HepG2 (cell line): ENCODE results near the gene LONP1. TPM values are rescaled to one million over a fixed set of nuclear protein-coding genes. Genes with fewer than 3 reads are reported as not detected.
A peak's percentile ranks its signal among the peaks of the same experiment; 100 is the strongest.

Experiments
- AGO1 ChIP-seq: fragments of 200-400 bp; formaldehyde crosslinking; IDR thresholded peaks from 2 replicates; pipeline ENCODE4 v1.6.1; 2017; ENCODE audit warnings: mild to moderate bottlenecking, low read depth, low read length, moderate library complexity; ENCODE audit not compliant: poor library complexity, severe bottlenecking
- DBP ChIP-seq: sonication (generic); formaldehyde crosslinking; IDR thresholded peaks from 2 replicates; pipeline ENCODE4 v1.4.0; 2020; ENCODE audit warnings: missing genetic modification reagents; ENCODE audit errors: not compliant biosample characterization
- MXI1 ChIP-seq: IDR thresholded peaks from 3 replicates; pipeline ENCODE4 v1.6.1; 2012; ENCODE audit warnings: low read depth, low read length, inconsistent platforms, borderline replicate concordance
- NCOA5 ChIP-seq: sonication (generic); formaldehyde crosslinking; IDR thresholded peaks from 2 replicates; pipeline ENCODE4 v1.4.0; 2020; ENCODE audit warnings: missing genetic modification reagents
- PAWR ChIP-seq: sonication (generic); formaldehyde crosslinking; IDR thresholded peaks from 2 replicates; pipeline ENCODE4 v1.4.0; 2020; ENCODE audit warnings: missing genetic modification reagents, mild to moderate bottlenecking, borderline replicate concordance
- RBM22 ChIP-seq: fragments of 200-400 bp; formaldehyde crosslinking; optimal IDR thresholded peaks from 2 replicates; pipeline ENCODE3; 2017; ENCODE audit warnings: mild to moderate bottlenecking, low read length, moderate library complexity
- RFX3 ChIP-seq: IDR thresholded peaks from 2 replicates; pipeline ENCODE4 v1.6.1; 2016; ENCODE audit warnings: missing biosample characterization, missing genetic modification reagents
- RFXAP ChIP-seq: sonication (generic); formaldehyde crosslinking; IDR thresholded peaks from 2 replicates; pipeline ENCODE4 v1.4.0; 2020; ENCODE audit warnings: missing genetic modification reagents, borderline replicate concordance
- RNF219 ChIP-seq: sonication (generic); formaldehyde crosslinking; IDR thresholded peaks from 2 replicates; pipeline ENCODE4 v1.5.0; 2020; ENCODE audit warnings: mild to moderate bottlenecking, missing genetic modification reagents
- SCMH1 ChIP-seq: sonication (generic); formaldehyde crosslinking; IDR thresholded peaks from 2 replicates; pipeline ENCODE4 v1.9.0; 2021; ENCODE audit warnings: missing genetic modification reagents, mild to moderate bottlenecking, borderline replicate concordance
- SOX5 ChIP-seq: IDR thresholded peaks from 2 replicates; pipeline ENCODE4 v1.6.1; 2016; ENCODE audit warnings: borderline replicate concordance
- ZBTB46 ChIP-seq: sonication (generic); formaldehyde crosslinking; IDR thresholded peaks from 2 replicates; pipeline ENCODE4 v1.4.0; 2020; ENCODE audit warnings: mild to moderate bottlenecking, missing genetic modification reagents, borderline replicate concordance
- ZFP36L1 ChIP-seq: sonication (generic); formaldehyde crosslinking; IDR thresholded peaks from 2 replicates; pipeline ENCODE4 v1.8.0; 2022; ENCODE audit warnings: mild to moderate bottlenecking, missing genetic modification reagents, moderate library complexity
- ZMAT3 ChIP-seq: sonication (generic); formaldehyde crosslinking; conservative IDR thresholded peaks from 2 replicates; pipeline ENCODE4 v1.7.0; 2021; ENCODE audit warnings: missing genetic modification reagents
- ZNF33B ChIP-seq: sonication (generic); formaldehyde crosslinking; IDR thresholded peaks from 2 replicates; pipeline ENCODE4 v1.5.1; 2020; ENCODE audit warnings: mild to moderate bottlenecking, missing genetic modification reagents
- ZNF484 ChIP-seq: sonication (generic); formaldehyde crosslinking; IDR thresholded peaks from 2 replicates; pipeline ENCODE4 v1.5.1; 2020; ENCODE audit warnings: mild to moderate bottlenecking, low read depth, missing genetic modification reagents, borderline replicate concordance
- ZNF687 ChIP-seq: sonication (generic); formaldehyde crosslinking; IDR thresholded peaks from 2 replicates; pipeline ENCODE4 v1.5.1; 2020; ENCODE audit warnings: mild to moderate bottlenecking, missing genetic modification reagents, moderate library complexity
- ZNF704 ChIP-seq: sonication (generic); formaldehyde crosslinking; IDR thresholded peaks from 2 replicates; pipeline ENCODE4 v1.8.1; 2023; ENCODE audit warnings: mild to moderate bottlenecking, inconsistent platforms, moderate library complexity, missing genetic modification reagents, borderline replicate concordance
- ZNF816 ChIP-seq: sonication (generic); formaldehyde crosslinking; IDR thresholded peaks from 2 replicates; pipeline ENCODE4 v1.8.0; 2022; ENCODE audit warnings: missing genetic modification reagents, mild to moderate bottlenecking, borderline replicate concordance
- polyA plus RNA-seq, 8 experiments: library from polyadenylated mRNA; depleted of rRNA in 3 of 8; stranded (reverse) in 7 of 8; unstranded in 1 of 8; fragments of >200 nt; fragmentation: Illumina TruSeq in 4 of 8; extraction: Trizol in 4 of 8; gene quantifications; 2 replicates each; pipeline versions ENCODE4 v1.2.1 to v1.2.3, GENCODE V29; 2011 to 2016; ENCODE audit warnings: low read depth in 4 of 8, missing spikeins in 1 of 8, mixed read lengths in 1 of 8; ENCODE audit not compliant: insufficient read depth in 1 of 8
- total RNA-seq, 5 experiments: library from RNA; depleted of rRNA; stranded (reverse); fragments of >200 nt; fragmentation: Illumina TruSeq; extraction: Trizol; gene quantifications; 2 replicates each; pipeline ENCODE4 v1.2.3, GENCODE V29; 2016; ENCODE audit warnings: low read depth in 1 of 5

The LONP1 gene
- total and polyA plus RNA-seq, 2 of the 13 experiments (the other 11 are each of a cell fraction or from before 2014, with no cell fraction given): 59.5 to 76.8 TPM

GRCh38 chr19:5665781-5666513 is 54.0 kb downstream of the LONP1 start (continued):
- no peak for TF ChIP-seq RFXAP (CRISPR knock-in tag)
- TF ChIP-seq MXI1: peak; percentile 62; the same call in 1 of the 3 replicates
- no peak for TF ChIP-seq RNF219
- no peak for TF ChIP-seq ZMAT3 (CRISPR knock-in tag)
- TF ChIP-seq RFX3 (CRISPR knock-in tag): no peak
- no peak for TF ChIP-seq ZFP36L1 (CRISPR knock-in tag)
- no peak for TF ChIP-seq PAWR (CRISPR knock-in tag)
- peak; percentile 9 for TF ChIP-seq RBM22
- no peak for TF ChIP-seq ZNF484 (CRISPR knock-in tag)
- no peak for TF ChIP-seq ZBTB46 (CRISPR knock-in tag)
- no peak for TF ChIP-seq SCMH1 (CRISPR knock-in tag)
- no peak for TF ChIP-seq AGO1
- TF ChIP-seq ZNF33B (CRISPR knock-in tag): no peak
- TF ChIP-seq DBP (CRISPR knock-in tag): no peak
- no peak for TF ChIP-seq ZNF704 (CRISPR knock-in tag)
- no peak for TF ChIP-seq ZNF816
- TF ChIP-seq NCOA5: no peak
- no peak for TF ChIP-seq ZNF687 (CRISPR knock-in tag)
- TF ChIP-seq SOX5 (CRISPR knock-in tag): no peak
